Measurements from ENCODE around the gene GALP. TPM values are rescaled to one million over a fixed set of nuclear protein-coding genes. Genes with fewer than 3 reads are reported as not detected.

The GALP gene
- total and polyA plus RNA-seq, 2 donors (not counting 3 experiments of a cell fraction or from before 2014, with no cell fraction given) = not detected

DNA sequence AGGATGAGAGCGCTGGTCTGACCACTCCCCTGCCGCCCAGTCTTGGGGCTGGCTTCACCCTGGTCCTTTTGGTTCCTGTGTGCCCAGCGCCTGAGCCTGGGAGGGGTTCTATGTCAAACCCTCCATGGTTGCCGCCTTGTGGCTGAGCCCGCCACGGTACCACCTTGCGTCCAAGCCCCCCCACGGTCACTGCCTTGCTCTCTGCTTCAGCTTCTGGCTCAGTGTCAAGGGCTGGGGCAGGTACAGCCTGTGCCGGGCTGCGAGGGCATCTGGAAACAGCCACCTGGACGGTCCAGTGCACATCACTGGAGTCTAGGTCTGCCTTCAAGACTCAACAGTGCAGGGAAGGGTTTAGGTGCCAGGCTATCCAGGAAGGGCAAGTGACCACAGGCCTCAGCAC is 14.3 kb upstream of the GALP start:
- no peak overlapping the region for H2AFZ ChIP-seq (ENCODE audit: low read depth, low read length)
- no peaks in the 10 kb centered on the region for H4K20me1 ChIP-seq (replicated peaks; ENCODE audit: control insufficient read depth, extremely low read depth, insufficient read depth, low read length)
- peak overlapping the region; percentile 20 for H3K27ac ChIP-seq (ENCODE audit: insufficient read depth, low read depth, low read length)
- no peak overlapping the region for H3K4me3 ChIP-seq (replicated peaks in 1 of 3; ENCODE audit: insufficient read depth in 1 of 3, low read depth in 1 of 3, low read length in 3 of 3)
- no peaks in the 10 kb centered on the region for H3K79me2 ChIP-seq (ENCODE audit: control insufficient read depth, insufficient read depth, low read length)
- intact Hi-C loops (cut with micrococcal nuclease) (no loop called here), dilution Hi-C loops (cut with MboI; ENCODE audit: extremely low pct_ligation_motif_present, low sequenced_read_pairs) (no loop called here)
- no peak overlapping the region for H3K9ac ChIP-seq (replicated peaks; ENCODE audit: extremely low read depth, insufficient read depth, low read length)
- no peaks in the 10 kb centered on the region for H3K27me3 ChIP-seq (ENCODE audit: control insufficient read depth in 2 of 2, insufficient read depth in 2 of 2, low read length in 2 of 2)
- DNase-seq (ENCODE audit: low read depth, low spot score) (no peak), FAIRE-seq (no peak)
- H3K9me3 ChIP-seq (replicated peaks; ENCODE audit: control insufficient read depth, insufficient read depth, low read length) = no peaks in the 10 kb centered on the region
- ChIA-PET CTCF (interaction anchor here (1.1 kb wide), 1 partner anchor 95 kb away, joined by 3 read pairs; no protein-coding TSS in a partner anchor), POLR2A (interaction anchor here (0.6 kb wide), 1 partner anchor 42 kb away, joined by 4 read pairs; no protein-coding TSS in a partner anchor)
- H3K4me1 ChIP-seq (ENCODE audit: control insufficient read depth, extremely low read depth, insufficient read depth, low read length) = peaks cover 7% of the 10 kb centered on the region
- TF ChIP-seq, protein P1, sequence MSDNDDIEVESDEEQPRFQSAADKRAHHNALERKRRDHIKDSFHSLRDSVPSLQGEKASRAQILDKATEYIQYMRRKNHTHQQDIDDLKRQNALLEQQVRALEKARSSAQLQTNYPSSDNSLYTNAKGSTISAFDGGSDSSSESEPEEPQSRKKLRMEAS (IDR thresholded peaks at IDR 0.05; ENCODE audit: insufficient read depth, insufficient read length) = no peak
- TF ChIP-seq MYC (IDR thresholded peaks at IDR 0.05; ENCODE audit: low read depth, low read length) (no peak), FOS (IDR thresholded peaks at IDR 0.05; ENCODE audit: borderline replicate concordance, insufficient read depth, low read length) (no peak), JUN (IDR thresholded peaks at IDR 0.05; ENCODE audit: borderline replicate concordance, insufficient read depth, insufficient read length, low read depth) (no peak), POLR2AphosphoS5 (IDR thresholded peaks at IDR 0.05; ENCODE audit: insufficient read depth, low read depth, low read length) (no peak)
- BruUV-seq (replicated peaks) = no TSS peak
- no peak overlapping the region for H3K4me2 ChIP-seq (ENCODE audit: insufficient read depth, low read length)
- no peaks in the 10 kb centered on the region for H3K9me1 ChIP-seq (replicated peaks; ENCODE audit: control insufficient read depth, extremely low read depth, insufficient read depth, low read length)
- peaks cover 0 to 11% of the 10 kb centered on the region in 2 experiments for H3K36me3 ChIP-seq (ENCODE audit: control insufficient read depth in 2 of 2, extremely low read depth in 1 of 2, insufficient read depth in 2 of 2, low read length in 2 of 2)

DNA sequence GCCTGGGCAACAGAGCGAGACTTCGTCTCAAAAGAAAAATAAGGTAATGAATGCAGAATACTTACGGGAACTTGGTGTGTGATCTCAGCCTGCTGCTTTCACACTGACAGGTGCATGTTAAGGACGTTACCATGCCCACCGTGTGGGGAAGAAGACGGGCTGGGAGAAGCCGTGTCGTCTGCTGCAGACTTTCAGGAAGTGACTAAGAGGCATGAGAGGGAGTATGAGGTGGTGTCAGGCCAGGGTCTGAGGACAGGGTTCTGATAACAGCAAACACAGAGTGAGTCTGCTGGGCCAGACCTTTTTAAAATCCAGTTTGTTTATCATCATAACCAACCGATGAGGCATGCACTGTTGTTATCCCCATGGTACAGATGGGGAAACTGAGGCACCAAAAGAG is 13.6 kb upstream of the GALP start:
- Histone ChIP-seq H4K20me1 (replicated peaks; ENCODE audit: control insufficient read depth, extremely low read depth, insufficient read depth, low read length) (no peaks in the 10 kb centered on the region), H3K27ac (ENCODE audit: insufficient read depth, low read depth, low read length) (peak overlapping the region; percentile 20), H3K9me3 (replicated peaks; ENCODE audit: control insufficient read depth, insufficient read depth, low read length) (no peaks in the 10 kb centered on the region), H3K9me1 (replicated peaks; ENCODE audit: control insufficient read depth, extremely low read depth, insufficient read depth, low read length) (no peaks in the 10 kb centered on the region), H3K4me2 (ENCODE audit: insufficient read depth, low read length) (no peak overlapping the region), H3K9ac (replicated peaks; ENCODE audit: extremely low read depth, insufficient read depth, low read length) (no peak overlapping the region), H3K4me1 (ENCODE audit: control insufficient read depth, extremely low read depth, insufficient read depth, low read length) (peaks cover 7% of the 10 kb centered on the region), H2AFZ (ENCODE audit: low read depth, low read length) (no peak overlapping the region), H3K4me3 (replicated peaks in 1 of 3; ENCODE audit: insufficient read depth in 1 of 3, low read depth in 1 of 3, low read length in 3 of 3) (no peak overlapping the region), H3K36me3 (ENCODE audit: control insufficient read depth in 2 of 2, extremely low read depth in 1 of 2, insufficient read depth in 2 of 2, low read length in 2 of 2) (peaks cover 0 to 11% of the 10 kb centered on the region in 2 experiments), H3K79me2 (ENCODE audit: control insufficient read depth, insufficient read depth, low read length) (no peaks in the 10 kb centered on the region), H3K27me3 (ENCODE audit: control insufficient read depth in 2 of 2, insufficient read depth in 2 of 2, low read length in 2 of 2) (no peaks in the 10 kb centered on the region)
- CTCF ChIA-PET = interaction anchor here (1.0 to 1.2 kb wide), 3 partner anchors 9 to 171 kb away, joined by 3 to 5 read pairs (median 3); no protein-coding TSS in a partner anchor
- dilution Hi-C loops (cut with MboI; ENCODE audit: extremely low pct_ligation_motif_present, low sequenced_read_pairs) (no loop called here), intact Hi-C loops (cut with micrococcal nuclease) (no loop called here)
- DNase-seq (ENCODE audit: low read depth, low spot score) (peak; percentile 62), FAIRE-seq (peak; percentile 70)
- no TSS peak for BruUV-seq (replicated peaks)
- TF ChIP-seq JUN (IDR thresholded peaks at IDR 0.05; ENCODE audit: borderline replicate concordance, insufficient read depth, insufficient read length, low read depth) = peak; percentile 41
- TF ChIP-seq POLR2AphosphoS5 (IDR thresholded peaks at IDR 0.05; ENCODE audit: insufficient read depth, low read depth, low read length) = no peak
- POLR2A ChIA-PET = no interaction called here
